ENCODE results near the gene SPATA21. TPM values are rescaled to one million over a fixed set of nuclear protein-coding genes. Genes with fewer than 3 reads are reported as not detected.

Gene SPATA21
- total and polyA plus RNA-seq, 2 donors (not counting 3 experiments of a cell fraction or from before 2014, with no cell fraction given), result not detected

DNA sequence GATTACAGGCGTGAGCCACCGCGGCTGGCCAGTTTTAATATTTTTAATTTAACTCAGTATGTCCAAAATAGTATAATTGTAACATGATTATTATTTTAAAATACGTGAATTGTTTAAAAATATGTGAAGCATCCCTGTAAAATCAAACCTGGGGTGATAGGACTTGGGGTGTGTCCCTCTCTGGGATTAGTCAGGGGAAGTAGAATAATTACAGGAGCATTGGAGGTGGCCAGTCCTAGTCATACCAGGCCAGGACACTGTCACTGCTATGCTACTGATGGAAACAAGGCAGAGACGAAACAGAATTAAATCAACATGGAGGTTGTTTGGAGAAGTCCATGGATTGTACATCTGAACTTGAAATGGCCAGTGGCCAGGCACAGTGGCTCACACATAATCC lies 53.3 kb downstream of the SPATA21 start:
- H3K27ac ChIP-seq (ENCODE audit: insufficient read depth, low read depth, low read length), result no peak overlapping the region
- H2AFZ ChIP-seq (ENCODE audit: low read depth, low read length), result no peak overlapping the region
- no peaks in the 10 kb centered on the region for H3K27me3 ChIP-seq (ENCODE audit: control insufficient read depth in 2 of 2, insufficient read depth in 2 of 2, low read length in 2 of 2)
- peaks cover 97% of the 10 kb centered on the region for H3K79me2 ChIP-seq (ENCODE audit: control insufficient read depth, insufficient read depth, low read length)
- TF ChIP-seq, protein P1, sequence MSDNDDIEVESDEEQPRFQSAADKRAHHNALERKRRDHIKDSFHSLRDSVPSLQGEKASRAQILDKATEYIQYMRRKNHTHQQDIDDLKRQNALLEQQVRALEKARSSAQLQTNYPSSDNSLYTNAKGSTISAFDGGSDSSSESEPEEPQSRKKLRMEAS (IDR thresholded peaks at IDR 0.05; ENCODE audit: insufficient read depth, insufficient read length), result no peak
- no peak for TF ChIP-seq POLR2AphosphoS5 (IDR thresholded peaks at IDR 0.05; ENCODE audit: insufficient read depth, low read depth, low read length)
- TF ChIP-seq GATA2 (IDR thresholded peaks at IDR 0.05; ENCODE audit: insufficient read depth, insufficient read length, low read depth, low read length), result no peak
- TF ChIP-seq EZH2 (IDR thresholded peaks at IDR 0.05; ENCODE audit: borderline replicate concordance, low read depth, low read length, severe bottlenecking), result no peak
- no peak for TF ChIP-seq JUN (IDR thresholded peaks at IDR 0.05; ENCODE audit: borderline replicate concordance, insufficient read depth, insufficient read length, low read depth)
- TF ChIP-seq POLR2A (IDR thresholded peaks at IDR 0.05; ENCODE audit: low read depth, low read length), result no peak
- TF ChIP-seq FOS (IDR thresholded peaks at IDR 0.05; ENCODE audit: borderline replicate concordance, insufficient read depth, low read length), result no peak
- no peak for TF ChIP-seq MYC (IDR thresholded peaks at IDR 0.05; ENCODE audit: low read depth, low read length)
- TF ChIP-seq, protein P2, sequence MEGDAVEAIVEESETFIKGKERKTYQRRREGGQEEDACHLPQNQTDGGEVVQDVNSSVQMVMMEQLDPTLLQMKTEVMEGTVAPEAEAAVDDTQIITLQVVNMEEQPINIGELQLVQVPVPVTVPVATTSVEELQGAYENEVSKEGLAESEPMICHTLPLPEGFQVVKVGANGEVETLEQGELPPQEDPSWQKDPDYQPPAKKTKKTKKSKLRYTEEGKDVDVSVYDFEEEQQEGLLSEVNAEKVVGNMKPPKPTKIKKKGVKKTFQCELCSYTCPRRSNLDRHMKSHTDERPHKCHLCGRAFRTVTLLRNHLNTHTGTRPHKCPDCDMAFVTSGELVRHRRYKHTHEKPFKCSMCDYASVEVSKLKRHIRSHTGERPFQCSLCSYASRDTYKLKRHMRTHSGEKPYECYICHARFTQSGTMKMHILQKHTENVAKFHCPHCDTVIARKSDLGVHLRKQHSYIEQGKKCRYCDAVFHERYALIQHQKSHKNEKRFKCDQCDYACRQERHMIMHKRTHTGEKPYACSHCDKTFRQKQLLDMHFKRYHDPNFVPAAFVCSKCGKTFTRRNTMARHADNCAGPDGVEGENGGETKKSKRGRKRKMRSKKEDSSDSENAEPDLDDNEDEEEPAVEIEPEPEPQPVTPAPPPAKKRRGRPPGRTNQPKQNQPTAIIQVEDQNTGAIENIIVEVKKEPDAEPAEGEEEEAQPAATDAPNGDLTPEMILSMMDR (IDR thresholded peaks at IDR 0.05; ENCODE audit: extremely low read depth in 1 of 2, insufficient read depth in 1 of 2, low read depth in 1 of 2, low read length in 2 of 2), result no peak
- H3K4me3 ChIP-seq (replicated peaks in 1 of 3; ENCODE audit: insufficient read depth in 1 of 3, low read depth in 1 of 3, low read length in 3 of 3), result no peak overlapping the region
- H3K4me2 ChIP-seq (ENCODE audit: insufficient read depth, low read length), result no peak overlapping the region
- DNase-seq (ENCODE audit: low read depth, low spot score), result no peak
- FAIRE-seq, result no peak
- ChIA-PET POLR2A (no interaction called here), CTCF (no interaction called here)
- H4K20me1 ChIP-seq (replicated peaks; ENCODE audit: control insufficient read depth, extremely low read depth, insufficient read depth, low read length), result no peaks in the 10 kb centered on the region
- BruUV-seq (replicated peaks), result no TSS peak
- H3K4me1 ChIP-seq (ENCODE audit: control insufficient read depth, extremely low read depth, insufficient read depth, low read length), result peaks cover 21% of the 10 kb centered on the region
- no peak overlapping the region for H3K9ac ChIP-seq (replicated peaks; ENCODE audit: extremely low read depth, insufficient read depth, low read length)
- H3K9me3 ChIP-seq (replicated peaks; ENCODE audit: control insufficient read depth, insufficient read depth, low read length), result no peaks in the 10 kb centered on the region
- H3K36me3 ChIP-seq (ENCODE audit: control insufficient read depth in 2 of 2, extremely low read depth in 1 of 2, insufficient read depth in 2 of 2, low read length in 2 of 2), result peaks cover 0 to 5% of the 10 kb centered on the region in 2 experiments
- H3K9me1 ChIP-seq (replicated peaks; ENCODE audit: control insufficient read depth, extremely low read depth, insufficient read depth, low read length), result no peaks in the 10 kb centered on the region
- intact Hi-C loops (cut with micrococcal nuclease) (loop anchor here (1.0 kb wide), 1 partner anchor 8 kb away; no protein-coding TSS in a partner anchor), dilution Hi-C loops (cut with MboI; ENCODE audit: extremely low pct_ligation_motif_present, low sequenced_read_pairs) (no loop called here)
